Hepatocyte (in vitro differentiated cells): ENCODE results near the gene SNTG2.

Source experiments
- CTCF ChIP-seq: fragments of 200-600 bp; sonication (generic); IDR thresholded peaks from 2 replicates; pipeline ENCODE4 v1.5.1; 2016; ENCODE audit warnings: antibody characterized with exemption, mild to moderate bottlenecking; ENCODE audit not compliant: poor library complexity
- EZH2 ChIP-seq: fragments of 200-600 bp; sonication (generic); IDR thresholded peaks from 2 replicates; pipeline ENCODE4 v1.6.1; 2016; ENCODE audit warnings: antibody characterized with exemption, mild to moderate bottlenecking, borderline replicate concordance

GRCh38 chr2:1248187-1248586 is 297.5 kb downstream of the SNTG2 start:
- no peak for TF ChIP-seq CTCF
- no peak for TF ChIP-seq EZH2
